ENCODE results near the gene ANKRD29.
A peak's percentile ranks its signal among the peaks of the same experiment; 100 is the strongest.
"Not testable (repeated sequence)": the region's sequence is repeated elsewhere in the genome, so short reads cannot be mapped to it uniquely, and the experiment has no call there.

The ANKRD29 gene

DNA sequence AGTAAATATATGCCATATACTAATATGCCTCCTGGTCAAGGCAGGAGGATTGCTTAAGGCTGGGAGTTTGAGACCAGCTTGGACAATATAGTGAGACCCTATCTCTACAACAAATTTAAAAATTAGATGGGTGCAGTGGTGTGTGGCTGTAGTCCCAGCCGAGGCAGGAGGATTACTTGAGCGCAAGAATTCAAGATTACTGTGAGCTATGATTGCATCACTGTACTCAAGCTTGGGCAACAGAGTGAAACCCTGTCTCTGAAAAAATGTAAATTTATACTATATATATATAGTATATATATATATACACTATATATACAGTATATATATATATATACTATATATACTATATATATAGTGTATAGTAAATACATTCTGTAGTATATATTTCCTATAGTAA is 46.5 kb downstream of the ANKRD29 start:
- no peak for DNase-seq (ENCODE audit: low read depth in 2 of 2)

DNA sequence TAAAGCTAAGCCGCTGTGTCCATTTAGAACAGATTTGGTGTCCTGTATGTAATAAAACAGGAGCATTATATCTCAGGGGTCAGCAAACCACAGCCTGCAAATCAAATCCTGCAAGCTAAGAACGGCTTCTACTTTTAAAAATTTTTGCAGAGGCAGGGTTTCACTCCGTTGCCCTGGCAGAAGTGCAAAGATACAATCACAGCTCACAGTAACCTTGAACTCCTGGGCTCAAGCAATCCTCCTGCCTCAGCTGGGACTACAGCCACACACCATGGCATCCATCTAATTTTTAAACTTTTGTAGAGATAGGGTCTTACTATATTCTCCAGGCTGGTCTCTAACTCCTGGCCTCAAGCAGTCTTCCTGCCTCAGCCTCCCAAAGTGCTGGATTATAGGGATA is 47.8 kb downstream of the ANKRD29 start:
- no peak for DNase-seq (ENCODE audit: low read depth in 2 of 2)

DNA sequence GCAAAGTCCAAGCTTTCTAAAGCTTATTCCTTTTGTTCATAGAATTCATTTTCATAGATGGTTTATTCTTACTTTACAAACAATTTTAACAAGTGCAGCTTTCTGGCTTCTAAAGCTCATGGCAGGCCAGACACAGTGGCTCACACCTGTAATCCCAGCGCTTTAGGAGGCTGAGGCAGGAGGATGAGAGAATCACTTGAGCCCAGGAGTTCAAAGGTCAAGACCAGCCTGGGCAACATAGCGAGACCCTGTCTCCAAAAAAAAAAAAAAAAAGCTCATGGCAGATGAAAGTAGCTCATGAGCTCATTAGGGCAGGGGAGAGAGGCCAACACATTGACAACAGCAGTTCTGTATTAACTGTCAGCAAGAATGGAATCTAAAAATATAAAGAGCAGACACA is 48.3 kb downstream of the ANKRD29 start:
- no peak for DNase-seq (ENCODE audit: low read depth in 2 of 2)

DNA sequence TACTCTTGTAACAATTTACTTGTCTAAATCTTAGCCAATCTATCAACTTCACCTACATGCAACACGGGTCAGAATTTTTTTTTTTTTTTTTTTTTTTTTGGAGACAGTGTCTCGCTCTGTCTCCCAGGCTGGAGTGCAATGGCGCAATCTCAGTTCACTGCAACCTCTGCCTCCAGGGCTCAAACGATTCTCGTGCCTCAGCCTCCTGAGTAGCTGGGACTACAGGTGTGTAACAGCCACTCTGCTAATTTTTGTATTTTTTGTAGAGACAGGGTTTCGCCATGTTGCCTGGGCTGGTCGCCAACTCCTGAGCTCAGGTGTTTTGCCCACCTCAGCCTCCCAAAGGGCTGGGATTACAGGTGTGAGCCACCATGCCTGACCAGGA is 49.6 kb downstream of the ANKRD29 start:
- DNase-seq (ENCODE audit: low read depth in 2 of 2) = not testable (repeated sequence)

DNA sequence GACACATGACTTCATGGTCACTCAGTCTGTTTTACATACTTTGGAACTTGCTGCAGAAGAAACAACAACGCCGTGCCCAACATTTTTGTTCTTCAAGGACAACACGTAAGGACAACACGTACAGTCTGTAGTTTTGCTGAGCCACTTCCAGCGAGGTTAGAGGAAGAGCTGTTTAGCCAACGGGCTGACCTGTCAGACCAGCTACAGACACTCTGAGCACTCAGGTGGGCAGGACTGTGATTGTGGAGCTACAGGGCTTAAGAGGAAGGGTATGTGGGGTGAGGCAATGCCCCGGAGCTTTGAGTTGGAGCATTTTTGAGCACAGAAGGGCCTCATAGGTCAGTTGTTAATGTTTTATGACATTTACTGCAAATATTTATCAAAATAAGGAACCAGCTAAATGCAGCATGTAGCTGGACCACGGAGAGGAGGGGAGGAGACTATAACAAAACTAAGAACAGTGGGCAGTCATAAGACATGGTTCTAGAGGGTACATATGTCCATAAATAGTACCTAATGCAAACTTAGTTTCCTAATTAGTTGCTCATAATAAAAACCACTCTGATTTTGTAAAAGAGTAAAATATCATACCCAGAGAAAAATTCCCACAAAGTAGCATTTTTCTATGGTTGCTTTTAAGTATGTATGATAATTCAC is 50.1 kb downstream of the ANKRD29 start:
- no peak for DNase-seq (ENCODE audit: low read depth in 2 of 2)

DNA sequence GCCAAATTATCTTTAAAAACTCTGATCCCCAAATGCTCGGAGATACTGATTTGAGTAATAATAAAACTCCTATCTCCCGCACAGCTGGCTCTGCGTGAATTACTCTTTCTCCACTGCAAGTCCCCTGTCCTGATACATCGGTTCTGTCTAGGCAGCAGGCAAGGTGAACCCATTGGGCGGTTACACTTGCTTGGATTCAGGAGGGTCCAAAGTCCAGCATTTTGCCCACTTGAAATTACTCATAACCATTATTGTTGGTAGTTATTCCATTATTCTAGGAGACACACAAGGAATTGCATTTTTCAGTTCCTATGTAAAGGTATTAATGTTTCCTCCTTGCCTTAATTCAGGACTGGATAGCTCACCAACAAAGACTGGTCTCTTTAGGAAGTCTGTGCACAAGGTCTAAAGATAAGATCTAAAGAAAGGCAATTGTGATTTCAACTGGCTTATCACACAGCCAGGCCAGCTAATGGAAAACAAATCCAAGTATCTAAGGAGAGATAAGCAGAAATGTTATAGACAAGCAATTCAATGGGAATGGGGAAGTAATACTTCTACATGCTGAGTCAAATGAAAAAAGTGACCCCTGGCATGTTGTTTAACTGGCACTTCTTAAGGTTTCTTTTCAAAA is 53.2 kb downstream of the ANKRD29 start:
- no peak for DNase-seq (ENCODE audit: low read depth in 2 of 2)

DNA sequence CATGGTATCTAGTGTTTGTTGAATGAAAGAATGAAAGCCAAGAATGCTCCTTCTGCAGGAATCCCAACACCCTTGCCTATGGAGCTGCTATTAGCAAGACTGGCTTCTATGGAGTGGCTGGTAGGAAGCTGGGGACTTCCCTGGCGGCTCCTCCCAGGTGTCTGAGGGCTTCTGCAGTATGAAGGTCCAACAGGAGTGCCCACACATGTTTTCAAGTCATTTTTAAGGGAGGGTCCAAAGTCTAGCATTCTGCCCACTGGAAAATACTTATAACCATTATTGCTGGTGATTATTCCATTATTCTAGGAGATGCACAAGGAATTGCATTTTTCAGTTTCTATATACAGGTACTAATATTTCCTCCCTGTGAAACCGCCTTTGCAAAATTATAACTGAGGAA is 54.5 kb downstream of the ANKRD29 start:
- no peak for DNase-seq (ENCODE audit: low read depth in 2 of 2)

DNA sequence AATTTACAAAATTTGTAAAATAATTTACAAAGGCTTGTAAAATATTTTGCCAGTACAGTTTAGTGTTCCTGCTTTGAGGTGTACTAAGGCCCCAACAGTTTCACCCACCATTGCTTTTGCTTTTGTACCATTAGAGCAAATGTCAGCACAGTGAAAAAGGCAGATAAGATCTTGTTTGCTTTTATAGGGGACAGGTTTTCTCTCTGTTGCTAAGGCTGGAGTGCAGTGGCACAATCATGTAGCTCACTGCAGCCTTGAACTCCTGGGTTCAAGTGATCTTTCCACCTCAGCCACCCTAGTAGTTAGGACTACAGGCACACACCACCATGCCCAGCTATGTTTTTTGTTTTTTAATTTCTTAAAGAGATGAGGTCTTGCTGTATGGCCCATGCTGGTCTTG is 56.8 kb downstream of the ANKRD29 start:
- no peak for DNase-seq (ENCODE audit: low read depth in 2 of 2)

DNA sequence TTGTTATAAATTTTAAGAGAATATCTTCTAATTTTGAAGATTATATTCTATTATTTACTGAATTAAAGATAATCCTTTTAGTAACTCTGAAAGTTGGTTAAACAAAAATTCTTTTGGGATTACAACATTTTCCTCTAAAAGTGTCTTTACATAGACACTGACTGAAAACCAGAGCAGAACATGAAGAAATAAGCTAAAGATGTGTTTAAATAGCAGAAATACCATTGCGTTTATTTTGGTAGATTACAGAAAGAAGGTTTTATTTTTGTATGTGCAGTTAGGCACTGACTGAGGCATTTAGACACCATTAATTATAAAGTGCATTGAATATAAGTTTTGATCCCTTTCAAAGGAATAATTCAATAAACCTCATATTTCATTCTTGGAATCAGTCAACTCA is 62.9 kb downstream of the ANKRD29 start:
- DNase-seq (ENCODE audit: low read depth in 2 of 2) = no peak

DNA sequence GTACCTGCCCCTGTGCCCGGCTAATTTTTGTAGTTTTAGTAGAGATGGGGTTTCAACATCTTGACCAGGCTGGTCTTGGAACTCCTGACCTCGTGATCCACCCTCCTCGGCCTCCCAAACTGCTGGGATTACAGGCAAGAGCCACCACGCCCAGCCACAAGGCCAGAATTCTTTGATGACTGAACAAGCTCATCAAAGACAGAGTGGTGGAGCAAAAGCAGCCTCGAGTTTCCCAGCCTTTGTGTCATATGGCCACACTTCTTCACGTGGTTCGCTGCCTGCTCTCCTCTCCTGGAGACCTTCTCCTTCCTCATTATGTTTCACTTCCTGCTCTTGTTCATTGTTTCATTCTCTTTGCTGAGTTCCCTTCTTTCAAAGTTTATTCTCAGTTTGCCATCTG is 66.5 kb downstream of the ANKRD29 start:
- DNase-seq (ENCODE audit: low read depth in 2 of 2) = no peak

DNA sequence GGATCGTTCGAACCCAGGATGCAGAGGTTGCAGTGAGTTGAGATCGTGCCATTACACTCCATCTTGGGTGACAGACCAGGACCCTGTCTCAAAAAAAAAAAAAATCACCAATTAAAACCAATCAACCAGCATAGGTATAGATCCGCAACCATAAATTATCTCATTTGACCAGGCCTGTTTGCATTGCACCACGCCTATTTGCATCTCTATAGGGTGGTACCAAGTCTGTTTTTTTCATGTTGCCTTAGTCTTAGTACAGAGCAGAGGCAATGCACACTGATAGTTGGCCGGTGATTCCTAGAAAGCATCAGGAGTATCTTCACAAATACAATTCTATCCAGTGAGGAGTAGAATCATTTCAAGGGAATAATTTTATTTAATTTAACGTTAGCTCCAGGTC is 67.1 kb downstream of the ANKRD29 start:
- DNase-seq (ENCODE audit: low read depth in 2 of 2) = no peak

DNA sequence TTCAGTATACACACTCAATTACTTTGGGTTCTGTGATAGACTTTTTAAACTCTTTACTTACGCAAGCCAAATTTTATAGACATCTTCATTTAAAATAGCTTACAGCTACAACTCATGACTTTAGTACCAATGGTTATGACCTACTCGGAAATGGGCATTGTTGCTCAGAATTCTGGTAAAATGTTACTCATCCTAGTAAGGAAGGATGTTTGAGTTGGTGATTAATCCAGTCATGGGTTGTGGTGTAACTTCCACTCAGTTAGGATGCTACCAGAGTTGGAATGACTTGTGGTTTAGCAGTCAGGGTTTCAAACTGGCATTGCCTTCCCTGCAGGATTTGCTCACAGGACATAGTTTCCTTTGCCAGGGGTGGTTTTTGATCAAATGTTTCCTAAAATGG is 69.0 kb downstream of the ANKRD29 start:
- no peak for DNase-seq (ENCODE audit: low read depth in 2 of 2)

DNA sequence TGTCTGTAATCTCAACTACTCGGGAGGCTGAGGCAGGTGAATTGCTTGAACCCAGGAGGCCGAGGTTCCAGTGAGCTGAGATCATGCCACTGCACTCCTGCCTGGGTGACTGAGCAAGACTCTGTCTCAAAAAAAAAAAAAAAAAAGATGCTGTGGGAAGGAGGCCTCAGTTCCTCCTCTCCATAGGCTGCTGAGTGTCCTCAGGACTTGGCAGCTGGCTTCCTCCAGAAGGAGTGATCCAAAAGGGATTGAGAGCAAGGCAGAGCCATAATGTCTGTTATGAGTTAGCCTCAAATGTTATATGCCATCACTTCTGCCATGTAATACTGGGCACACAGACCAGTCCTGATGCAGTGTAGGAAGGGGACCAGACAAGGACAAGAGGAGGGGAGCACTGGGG is 69.8 kb downstream of the ANKRD29 start:
- DNase-seq (ENCODE audit: low read depth in 2 of 2) = no peak

DNA sequence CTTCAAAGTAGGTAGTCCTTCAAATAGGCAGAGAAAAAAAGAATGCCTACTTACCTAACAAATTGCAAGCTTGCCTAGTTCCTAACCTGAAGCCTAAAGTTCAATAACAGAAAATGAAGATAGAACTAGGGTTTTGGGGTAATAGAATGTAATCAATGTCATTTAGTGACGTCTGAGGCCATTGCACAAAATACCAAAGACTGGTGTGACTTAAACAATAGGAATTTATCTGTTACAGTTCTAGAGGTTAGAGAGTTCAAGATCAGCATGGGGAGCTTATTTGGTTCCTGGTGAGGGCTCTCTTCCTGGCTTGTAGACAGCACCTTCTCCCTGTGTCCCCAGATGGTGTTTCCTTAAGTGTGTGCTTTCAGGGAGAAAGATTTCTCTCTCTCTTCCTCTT is 71.7 kb downstream of the ANKRD29 start:
- DNase-seq (ENCODE audit: low read depth in 2 of 2) = no peak

DNA sequence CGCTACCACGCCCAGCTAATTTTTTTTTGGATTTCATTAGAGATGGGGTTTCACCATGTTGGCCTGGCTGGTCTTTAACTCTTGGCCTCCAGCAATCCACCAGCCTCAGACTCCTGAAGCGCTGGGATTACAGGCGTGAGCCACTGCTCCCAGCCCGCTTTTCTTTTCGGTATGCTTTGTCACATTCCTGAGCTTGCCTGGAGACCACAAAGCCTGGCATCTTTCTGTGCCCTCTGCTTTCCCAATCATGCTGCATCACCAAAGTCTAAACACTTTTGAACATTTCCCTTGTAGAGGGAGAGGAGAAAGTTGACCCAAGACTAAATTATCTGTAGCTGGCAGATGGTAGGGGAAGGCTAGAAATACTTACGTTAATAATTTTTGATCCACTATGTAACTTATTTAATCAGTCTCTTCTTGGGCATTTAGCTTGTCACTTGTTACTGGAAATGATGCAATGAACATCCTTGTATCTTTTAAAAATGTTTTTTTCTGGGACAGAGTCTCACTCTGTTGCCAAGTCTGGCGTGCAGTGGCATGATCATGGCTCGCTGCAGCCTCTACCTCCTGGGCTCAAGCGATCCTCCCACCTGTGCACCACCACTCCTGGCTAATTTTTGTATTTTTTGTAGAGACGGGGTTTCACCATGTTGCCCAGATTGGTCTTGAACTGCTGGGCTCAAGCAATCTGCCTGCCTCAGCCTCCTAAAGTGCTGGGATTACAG is 73.7 kb downstream of the ANKRD29 start:
- no peak for DNase-seq (ENCODE audit: low read depth in 2 of 2)

DNA sequence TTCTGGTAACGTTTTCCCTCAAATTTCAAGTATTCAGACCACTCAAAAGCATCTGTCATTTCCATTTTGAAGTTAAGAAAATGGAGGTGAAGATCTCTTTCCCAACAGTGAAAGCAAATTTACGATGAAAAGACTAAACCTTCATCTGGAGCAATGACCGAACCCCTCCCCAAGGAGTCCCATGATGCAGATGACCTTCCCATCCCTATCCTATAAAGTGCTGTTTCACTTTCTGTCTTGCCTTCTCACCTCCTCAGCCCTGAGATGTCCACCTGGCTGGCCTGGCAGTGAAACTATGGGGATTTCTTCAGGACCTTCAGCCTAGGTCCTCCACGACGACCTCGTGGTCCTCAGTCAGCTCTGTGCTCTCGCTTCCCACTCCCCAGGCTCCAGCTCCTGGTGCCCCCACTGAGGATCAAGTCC is 75.5 kb downstream of the ANKRD29 start:
- DNase-seq (ENCODE audit: low read depth in 2 of 2) = no peak

DNA sequence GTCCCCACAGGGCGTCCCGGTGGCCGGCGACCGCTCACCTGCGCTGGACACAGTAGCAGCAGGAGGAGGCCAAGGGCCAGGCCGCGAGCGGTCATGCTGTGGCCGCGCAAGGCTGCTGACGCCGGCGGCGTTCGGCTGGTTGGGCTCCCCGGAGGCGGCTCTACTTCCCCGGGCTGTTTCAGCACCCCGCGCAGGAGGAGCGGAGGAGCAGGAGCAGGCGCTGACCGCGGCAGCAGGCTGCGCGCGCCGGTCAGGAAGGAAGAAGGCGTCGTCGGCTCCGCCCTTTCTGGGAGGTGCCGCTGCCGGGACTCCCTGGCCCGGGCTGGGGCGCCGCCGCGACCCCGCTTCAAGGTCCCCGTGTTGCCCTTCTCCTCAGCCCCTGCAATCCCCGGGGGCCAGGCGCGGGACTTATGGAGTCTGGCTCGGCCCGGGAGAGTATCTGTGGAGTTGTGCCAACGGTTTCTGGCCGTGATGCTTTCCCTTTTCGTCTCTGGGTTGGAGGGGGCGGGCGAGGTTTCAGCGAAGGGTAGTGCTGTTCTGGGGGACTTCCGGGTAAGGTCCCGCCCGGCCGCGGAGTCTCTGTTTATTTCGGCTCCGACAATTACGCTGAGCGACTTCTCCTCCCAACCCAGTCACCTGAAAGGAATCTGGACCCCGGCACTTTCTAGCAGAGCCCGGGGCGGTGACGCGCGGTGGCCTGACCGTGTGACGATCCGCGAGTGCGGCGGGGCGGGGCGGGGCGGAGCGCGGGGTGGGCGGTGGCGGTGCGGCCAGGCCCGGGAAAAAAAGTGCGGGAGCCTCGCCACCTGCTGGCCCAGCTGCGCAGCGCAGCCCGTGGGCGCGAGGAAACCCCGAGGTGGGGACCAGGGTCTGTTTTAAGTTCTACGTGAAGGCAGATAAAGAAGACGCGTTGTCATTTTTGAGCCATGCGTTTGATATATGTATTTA is 76.2 kb downstream of the ANKRD29 start, which contains the start of gene NPC1:
Gene NPC1, minus strand, starts transcription at position 258 of the 948 bp plus-strand sequence. Its CDS starts 163 bp downstream, at position 95.
- peak; percentile 85 to 87 for DNase-seq (ENCODE audit: low read depth in 2 of 2)

DNA sequence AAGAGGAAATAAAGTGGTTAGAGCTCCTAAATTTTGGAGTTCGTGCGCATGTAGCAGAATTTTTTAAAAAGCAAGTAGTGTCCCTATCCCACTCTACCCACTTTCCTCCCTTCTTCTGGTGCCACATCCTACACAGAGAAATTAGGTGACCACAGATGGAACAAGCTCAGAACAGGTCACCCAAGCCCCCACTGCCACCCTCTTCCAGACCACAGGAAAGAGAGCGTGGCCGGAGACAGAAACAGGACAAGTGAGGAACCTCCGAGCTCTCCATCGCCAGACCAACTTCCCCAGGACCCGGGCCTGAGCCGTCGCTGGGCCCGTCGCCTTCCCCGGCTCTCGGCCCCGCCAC is 76.8 kb downstream of the ANKRD29 start:
- no peak for DNase-seq (ENCODE audit: low read depth in 2 of 2)

DNA sequence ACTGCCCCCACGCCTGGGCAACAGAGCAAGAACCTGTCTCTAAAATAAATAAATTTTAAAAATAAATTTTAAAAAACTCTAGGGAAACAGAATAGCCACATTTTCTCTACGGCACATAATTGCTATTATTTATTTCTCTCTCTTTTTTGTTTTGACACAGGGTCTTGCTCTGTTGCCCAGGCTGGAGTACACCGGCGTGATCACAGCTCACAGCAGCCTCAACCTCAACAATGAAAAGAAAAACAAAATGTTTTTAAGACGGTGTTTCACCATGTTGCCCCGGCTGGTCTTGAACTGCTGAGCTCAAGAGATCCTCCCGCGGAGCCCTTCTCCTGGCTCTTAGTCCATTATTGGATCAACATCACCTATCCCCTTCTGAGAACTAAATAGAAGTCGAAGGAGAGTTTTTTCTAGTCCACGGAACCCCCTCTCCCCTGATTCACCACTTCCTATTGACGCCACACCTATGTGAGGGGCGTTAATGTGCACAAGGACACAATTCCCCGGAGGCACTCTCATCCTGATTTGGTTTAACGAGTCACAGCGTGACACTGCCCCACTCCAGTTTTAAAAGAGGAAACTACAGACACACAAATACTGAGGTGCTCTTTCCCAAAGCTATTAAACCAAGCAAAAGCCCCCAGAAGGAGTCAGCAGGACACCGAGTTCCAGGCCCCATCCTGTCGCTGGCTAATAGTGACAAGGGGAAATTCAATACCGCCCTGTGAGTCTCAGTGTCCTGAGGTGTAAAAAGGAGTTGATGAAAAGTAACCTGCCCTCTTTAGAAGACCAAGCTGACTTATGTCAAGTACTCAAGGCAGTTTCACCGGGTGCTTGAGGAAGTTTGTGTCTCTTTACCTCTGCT is 77.5 kb downstream of the ANKRD29 start:
- no peak for DNase-seq (ENCODE audit: low read depth in 2 of 2)

DNA sequence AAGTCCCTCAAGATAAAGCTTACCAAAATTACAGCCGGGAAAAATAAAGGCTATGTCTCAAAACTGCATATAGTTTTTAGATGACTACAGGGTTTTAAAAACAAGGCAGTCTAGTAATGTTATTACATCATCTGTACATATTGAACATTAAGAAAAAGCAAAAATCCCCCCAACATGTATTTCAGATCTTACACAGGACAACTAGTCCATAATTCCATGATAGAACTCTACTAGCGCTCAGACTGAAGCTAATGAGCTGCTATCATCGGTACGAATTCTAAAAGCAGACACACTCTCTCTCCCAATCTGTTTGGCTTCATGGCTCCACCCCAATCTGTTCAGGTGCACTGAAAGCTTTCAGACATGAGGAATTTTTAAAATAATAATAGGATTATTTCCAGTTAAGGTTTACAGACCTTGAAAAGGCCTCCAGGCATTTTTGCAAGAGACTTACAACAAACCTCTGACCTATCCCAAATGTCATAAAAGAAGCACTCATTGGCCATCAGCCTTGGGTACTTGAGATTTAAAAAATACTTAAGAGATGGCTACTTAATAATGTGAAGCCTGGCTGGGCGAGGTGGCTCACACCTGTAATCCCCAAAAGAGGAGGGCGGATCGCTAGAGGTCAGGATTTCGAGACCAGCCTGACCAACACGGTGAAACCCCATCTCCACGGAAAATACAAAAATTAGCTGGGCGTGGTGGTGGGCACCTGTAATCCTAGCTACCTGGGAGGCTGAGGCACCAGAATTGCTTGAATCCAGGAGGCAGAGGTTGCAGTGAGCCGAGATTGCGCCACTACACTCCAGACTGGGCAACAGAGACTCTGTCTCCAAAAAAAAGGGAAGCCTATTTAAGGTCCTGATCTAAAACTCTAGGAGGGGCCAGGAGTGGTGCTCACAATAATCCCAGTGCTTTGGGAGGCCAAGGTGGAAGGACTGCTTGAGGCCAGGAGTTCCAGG is 78.4 kb downstream of the ANKRD29 start:
- DNase-seq (ENCODE audit: low read depth in 2 of 2) = no peak
